HepG2 (cell line): ENCODE data around the gene MYO9A. TPM values are rescaled to one million over a fixed set of nuclear protein-coding genes. Genes with fewer than 3 reads are reported as not detected.

Experiments used
- ATAC-seq: fragments of 200-7000 bp; cut with Tn5 transposase; 3 replicates; pipeline ENCODE4 v1.9.1; 2020; ENCODE audit warnings: mild to moderate bottlenecking, moderate library complexity
- BruUV-seq: library from RNA; stranded (reverse); fragments of 400-500 nt; replicated peaks from 2 replicates; lab custom pipeline; 2021; lab: Mats Ljungman, UMichigan
- CTCF ChIA-PET: fragments of 300-600 bp; formaldehyde crosslinking; extraction: SDS; loops from one replicate; lab custom pipeline; 2021; ENCODE audit warnings: low total read pairs, inconsistent platforms, low intra/inter-chr PET ratio; lab: Yijun Ruan, JAX
- POLR2A ChIA-PET: fragments of 350-600 bp; sonication (Branson Sonifier 250); formaldehyde crosslinking; loops from one replicate; lab custom pipeline; 2020; ENCODE audit warnings: antibody characterized with exemption, inconsistent platforms; lab: Yijun Ruan, JAX
- DNase-seq: peaks from one replicate; pipeline ENCODE4 v3.0.0-alpha.2; 2015; ENCODE audit warnings: low spot score
- FAIRE-seq: peaks from 3 replicates; lab custom pipeline; 2011; peaks lifted over from hg19 to GRCh38; lab: Jason Lieb, UNC
- H2AFZ ChIP-seq: one replicate; pipeline ENCODE4 v1.6.1; 2011; ENCODE audit warnings: low read length, inconsistent platforms
- H3K27ac ChIP-seq: fragments of 300-600 bp; 3 replicates; pipeline ENCODE4 v1.8.0; 2011; ENCODE audit warnings: mixed run types, mild to moderate bottlenecking, mixed read lengths, low read length, inconsistent platforms; ENCODE audit not compliant: insufficient read depth; ENCODE audit errors: extremely low read length
- H3K27me3 ChIP-seq, 2 experiments: fragments of 200-600 bp in 1 of 2; 2 replicates in 1 of 2; 3 replicates in 1 of 2; pipeline versions ENCODE4 v1.6.0 to v1.8.0; 2011; ENCODE audit warnings: low read length in 2 of 2, mild to moderate bottlenecking in 2 of 2, moderate library complexity in 2 of 2, inconsistent platforms in 1 of 2; ENCODE audit not compliant: insufficient read depth in 2 of 2, control insufficient read depth in 1 of 2
- H3K36me3 ChIP-seq, 2 experiments: fragments of 200-600 bp in 1 of 2; replicated peaks in 1 of 2; 2 replicates in 1 of 2; 3 replicates in 1 of 2; pipeline versions ENCODE4 v1.5.1 to v1.8.0; 2011; ENCODE audit warnings: low read length in 2 of 2, inconsistent platforms in 1 of 2; ENCODE audit not compliant: insufficient read depth in 2 of 2, control insufficient read depth in 1 of 2
- H3K4me1 ChIP-seq: 2 replicates; pipeline ENCODE4 v1.5.1; 2012; ENCODE audit warnings: low read length, inconsistent platforms; ENCODE audit not compliant: insufficient read depth
- H3K4me2 ChIP-seq: 2 replicates; pipeline ENCODE4 v1.6.0; 2011; ENCODE audit warnings: low read depth, low read length, inconsistent platforms
- H3K4me3 ChIP-seq, 3 experiments: fragments of 200-600 bp in 1 of 3; sonication (generic), shearing (Covaris generic) in 1 of 3; replicated peaks in 1 of 3; 2 replicates each; pipeline ENCODE4 v1.5.1; 2011 to 2016; ENCODE audit warnings: low read length in 3 of 3, inconsistent platforms in 2 of 3, low read depth in 2 of 3, mild to moderate bottlenecking in 2 of 3, control low read depth in 1 of 3, mixed read lengths in 1 of 3; ENCODE audit not compliant: insufficient read depth in 1 of 3
- H3K79me2 ChIP-seq: one replicate; pipeline ENCODE4 v1.6.1; 2011; ENCODE audit warnings: low read length, inconsistent platforms; ENCODE audit not compliant: insufficient read depth
- H3K9ac ChIP-seq: 2 replicates; pipeline ENCODE4 v1.6.0; 2011; ENCODE audit warnings: mild to moderate bottlenecking, low read depth, low read length, inconsistent platforms; ENCODE audit not compliant: insufficient read depth
- H3K9me3 ChIP-seq: 2 replicates; pipeline ENCODE4 v1.5.1; 2012; ENCODE audit warnings: mild to moderate bottlenecking, low read length
- H4K20me1 ChIP-seq: 2 replicates; pipeline ENCODE4 v1.6.0; 2011; ENCODE audit warnings: inconsistent platforms, mild to moderate bottlenecking, low read length, moderate library complexity; ENCODE audit not compliant: insufficient read depth
- ASH2L ChIP-seq: fragments of 300-600, 200-600 bp; sonication (generic); IDR thresholded peaks from 2 replicates; pipeline ENCODE4 v1.7.0; 2017; ENCODE audit warnings: low read depth, mild to moderate bottlenecking, moderate library complexity, mixed read lengths, low read length; ENCODE audit not compliant: insufficient read length
- GABPB1 ChIP-seq: IDR thresholded peaks from 2 replicates; pipeline ENCODE4 v1.6.1; 2016; ENCODE audit warnings: mild to moderate bottlenecking, missing genetic modification reagents, moderate library complexity, missing compliant biosample characterization
- LBX2 ChIP-seq: sonication (generic); formaldehyde crosslinking; IDR thresholded peaks from 2 replicates; pipeline ENCODE4 v1.5.0; 2020; ENCODE audit warnings: missing genetic modification reagents, mild to moderate bottlenecking, borderline replicate concordance
- NCOA2 ChIP-seq: sonication (generic); formaldehyde crosslinking; IDR thresholded peaks from 2 replicates; pipeline ENCODE4 v1.8.0; 2022; ENCODE audit warnings: inconsistent platforms
- NR1H2 ChIP-seq: sonication (generic); formaldehyde crosslinking; IDR thresholded peaks from 2 replicates; pipeline ENCODE4 v1.8.1; 2022; ENCODE audit warnings: low read depth, missing genetic modification reagents, borderline replicate concordance
- NR2F6 ChIP-seq, 2 experiments: IDR thresholded peaks; 2 replicates each; pipeline ENCODE4 v1.6.1; 2016; ENCODE audit warnings: antibody characterized with exemption in 1 of 2, mild to moderate bottlenecking in 1 of 2
- RARG ChIP-seq: sonication (generic); formaldehyde crosslinking; IDR thresholded peaks from 2 replicates; pipeline ENCODE4 v1.4.0; 2020; ENCODE audit warnings: low read depth, mild to moderate bottlenecking, missing genetic modification reagents
- REL ChIP-seq: sonication (generic); formaldehyde crosslinking; conservative IDR thresholded peaks from 2 replicates; pipeline ENCODE4 v1.8.0; 2022; ENCODE audit warnings: mild to moderate bottlenecking, missing genetic modification reagents, moderate library complexity
- SMARCC2 ChIP-seq: fragments of 450-650 bp; IDR thresholded peaks from 2 replicates; pipeline ENCODE4 v1.6.1; 2017; ENCODE audit warnings: antibody characterized with exemption, mild to moderate bottlenecking
- THAP8 ChIP-seq: sonication (generic); formaldehyde crosslinking; IDR thresholded peaks from 2 replicates; pipeline ENCODE4 v1.5.1; 2020; ENCODE audit warnings: missing genetic modification reagents, mild to moderate bottlenecking, borderline replicate concordance
- ZNF17 ChIP-seq: sonication (generic); formaldehyde crosslinking; IDR thresholded peaks from 2 replicates; pipeline ENCODE4 v1.5.0; 2020; ENCODE audit warnings: mild to moderate bottlenecking, missing genetic modification reagents
- ZNF205 ChIP-seq: IDR thresholded peaks from 2 replicates; pipeline ENCODE4 v1.6.1; 2018; ENCODE audit warnings: missing biosample characterization, missing genetic modification reagents
- ZNF225 ChIP-seq: sonication (generic); formaldehyde crosslinking; IDR thresholded peaks from 2 replicates; pipeline ENCODE4 v1.4.0; 2020; ENCODE audit warnings: mild to moderate bottlenecking, missing genetic modification reagents
- ZNF263 ChIP-seq: sonication (generic); formaldehyde crosslinking; IDR thresholded peaks from 2 replicates; pipeline ENCODE4 v1.4.0; 2020; ENCODE audit warnings: missing genetic modification reagents
- ZNF362 ChIP-seq: sonication (generic); formaldehyde crosslinking; IDR thresholded peaks from 2 replicates; pipeline ENCODE4 v1.4.0; 2020; ENCODE audit warnings: missing genetic modification reagents, mild to moderate bottlenecking, borderline replicate concordance
- ZNF382 ChIP-seq: sonication (generic); formaldehyde crosslinking; IDR thresholded peaks from 2 replicates; pipeline ENCODE4 v1.5.0; 2020; ENCODE audit warnings: missing genetic modification reagents, mild to moderate bottlenecking, borderline replicate concordance
- ZNF547 ChIP-seq: sonication (generic); formaldehyde crosslinking; IDR thresholded peaks from 2 replicates; pipeline ENCODE4 v1.5.1; 2020; ENCODE audit warnings: mild to moderate bottlenecking, missing genetic modification reagents
- ZNF558 ChIP-seq: sonication (generic); formaldehyde crosslinking; IDR thresholded peaks from 2 replicates; pipeline ENCODE4 v1.9.0; 2022; ENCODE audit warnings: mild to moderate bottlenecking, missing genetic modification reagents, borderline replicate concordance
- in situ Hi-C: cut with HindIII; loops from 2 replicates; pipeline ENCODE4 v1.10.0; 2017; ENCODE audit warnings: low pct_unique_long_range_greater_than_20kb; ENCODE audit not compliant: extremely low pct_ligation_motif_present
- intact Hi-C: fragments of 100-400 bp; cut with micrococcal nuclease; formaldehyde crosslinking; loops from one replicate; pipeline ENCODE4 v1.10.0; 2022; ENCODE audit not compliant: unreplicated experiment
- polyA plus RNA-seq, 8 experiments: library from polyadenylated mRNA; depleted of rRNA in 3 of 8; stranded (reverse) in 7 of 8; unstranded in 1 of 8; fragments of >200 nt; fragmentation: Illumina TruSeq in 4 of 8; extraction: Trizol in 4 of 8; gene quantifications; 2 replicates each; pipeline versions ENCODE4 v1.2.1 to v1.2.3, GENCODE V29; 2011 to 2016; ENCODE audit warnings: low read depth in 4 of 8, missing spikeins in 1 of 8, mixed read lengths in 1 of 8; ENCODE audit not compliant: insufficient read depth in 1 of 8
- total RNA-seq, 5 experiments: library from RNA; depleted of rRNA; stranded (reverse); fragments of >200 nt; fragmentation: Illumina TruSeq; extraction: Trizol; gene quantifications; 2 replicates each; pipeline ENCODE4 v1.2.3, GENCODE V29; 2016; ENCODE audit warnings: low read depth in 1 of 5
- TF ChIP-seq, protein P1 (sequence below): sonication (generic); formaldehyde crosslinking; IDR thresholded peaks from 2 replicates; pipeline ENCODE4 v1.4.0; 2020; ENCODE audit warnings: missing genetic modification reagents
- TF ChIP-seq, protein P2 (sequence below): sonication (generic); formaldehyde crosslinking; IDR thresholded peaks from 2 replicates; pipeline ENCODE4 v1.5.0; 2020; ENCODE audit warnings: missing genetic modification reagents, mild to moderate bottlenecking, borderline replicate concordance

The MYO9A gene
- total and polyA plus RNA-seq, 2 of the 13 experiments (the other 11 are each of a cell fraction or from before 2014, with no cell fraction given): 4.8 to 15.3 TPM

DNA sequence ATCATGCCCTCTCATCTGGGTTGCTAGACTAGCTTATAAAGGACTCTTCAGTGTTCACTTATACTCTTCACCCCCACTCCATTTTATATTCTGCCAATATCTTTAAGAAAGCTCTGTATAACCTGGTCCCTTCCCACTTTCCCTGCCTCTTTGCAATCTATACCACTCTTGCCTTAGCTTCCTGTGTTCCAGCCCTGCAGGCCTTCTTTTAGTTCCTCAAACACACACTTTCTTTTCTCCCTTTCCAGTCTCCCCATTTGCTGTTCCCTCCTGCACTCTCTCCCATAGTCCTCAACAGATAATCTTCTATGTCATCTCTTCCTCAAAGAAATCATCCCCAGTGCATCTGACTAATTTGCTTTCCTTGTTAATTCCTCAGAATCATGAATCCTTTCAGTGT lies 29.0 kb upstream of the MYO9A start:
- Histone ChIP-seq H3K27ac (no peak overlapping the region), H3K4me2 (no peak overlapping the region), H3K36me3 (no peaks in the 10 kb centered on the region), H2AFZ (no peak overlapping the region), H3K9me3 (no peaks in the 10 kb centered on the region), H3K79me2 (no peaks in the 10 kb centered on the region), H3K4me3 (no peak overlapping the region), H3K9ac (no peak overlapping the region), H4K20me1 (no peaks in the 10 kb centered on the region), H3K27me3 (peaks cover 3 to 17% of the 10 kb centered on the region in 2 experiments; a peak in 3 of 5 replicates), H3K4me1 (no peaks in the 10 kb centered on the region)
- in situ Hi-C loops (no loop called here), intact Hi-C loops (no loop called here)
- DNase-seq (no peak), ATAC-seq (no peak), FAIRE-seq (no peak)
- ChIA-PET POLR2A (no interaction called here), CTCF (no interaction called here)
- no TSS peak for BruUV-seq
- TF ChIP-seq, protein P1, sequence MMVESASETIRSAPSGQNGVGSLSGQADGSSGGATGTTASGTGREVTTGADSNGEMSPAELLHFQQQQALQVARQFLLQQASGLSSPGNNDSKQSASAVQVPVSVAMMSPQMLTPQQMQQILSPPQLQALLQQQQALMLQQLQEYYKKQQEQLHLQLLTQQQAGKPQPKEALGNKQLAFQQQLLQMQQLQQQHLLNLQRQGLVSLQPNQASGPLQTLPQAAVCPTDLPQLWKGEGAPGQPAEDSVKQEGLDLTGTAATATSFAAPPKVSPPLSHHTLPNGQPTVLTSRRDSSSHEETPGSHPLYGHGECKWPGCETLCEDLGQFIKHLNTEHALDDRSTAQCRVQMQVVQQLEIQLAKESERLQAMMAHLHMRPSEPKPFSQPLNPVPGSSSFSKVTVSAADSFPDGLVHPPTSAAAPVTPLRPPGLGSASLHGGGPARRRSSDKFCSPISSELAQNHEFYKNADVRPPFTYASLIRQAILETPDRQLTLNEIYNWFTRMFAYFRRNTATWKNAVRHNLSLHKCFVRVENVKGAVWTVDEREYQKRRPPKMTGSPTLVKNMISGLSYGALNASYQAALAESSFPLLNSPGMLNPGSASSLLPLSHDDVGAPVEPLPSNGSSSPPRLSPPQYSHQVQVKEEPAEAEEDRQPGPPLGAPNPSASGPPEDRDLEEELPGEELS: no peak
- TF ChIP-seq ZNF225 (CRISPR knock-in tag): no peak
- no peak for TF ChIP-seq REL (CRISPR knock-in tag)
- TF ChIP-seq, protein P2, sequence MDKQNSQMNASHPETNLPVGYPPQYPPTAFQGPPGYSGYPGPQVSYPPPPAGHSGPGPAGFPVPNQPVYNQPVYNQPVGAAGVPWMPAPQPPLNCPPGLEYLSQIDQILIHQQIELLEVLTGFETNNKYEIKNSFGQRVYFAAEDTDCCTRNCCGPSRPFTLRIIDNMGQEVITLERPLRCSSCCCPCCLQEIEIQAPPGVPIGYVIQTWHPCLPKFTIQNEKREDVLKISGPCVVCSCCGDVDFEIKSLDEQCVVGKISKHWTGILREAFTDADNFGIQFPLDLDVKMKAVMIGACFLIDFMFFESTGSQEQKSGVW: no peak
- TF ChIP-seq ASH2L: no peak
- no peak for TF ChIP-seq ZNF382 (CRISPR knock-in tag)
- no peak for TF ChIP-seq NR2F6 (IDR thresholded peaks at IDR 0.05)
- no peak for TF ChIP-seq NR2F6 (CRISPR knock-in tag; IDR thresholded peaks at IDR 0.05)
- no peak for TF ChIP-seq ZNF558 (CRISPR knock-in tag)
- TF ChIP-seq GABPB1 (CRISPR knock-in tag): no peak
- no peak for TF ChIP-seq THAP8 (CRISPR knock-in tag)
- no peak for TF ChIP-seq ZNF17 (CRISPR knock-in tag)
- no peak for TF ChIP-seq ZNF362 (CRISPR knock-in tag)
- no peak for TF ChIP-seq SMARCC2
- TF ChIP-seq NR1H2 (CRISPR knock-in tag): no peak
- no peak for TF ChIP-seq ZNF263 (CRISPR knock-in tag)
- TF ChIP-seq LBX2 (CRISPR knock-in tag): no peak
- no peak for TF ChIP-seq ZNF205
- TF ChIP-seq ZNF547 (CRISPR knock-in tag): no peak
- TF ChIP-seq NCOA2 (CRISPR knock-in tag): no peak
- TF ChIP-seq RARG: no peak
